ENCODE results near the gene PTGDS.

Gene PTGDS

DNA sequence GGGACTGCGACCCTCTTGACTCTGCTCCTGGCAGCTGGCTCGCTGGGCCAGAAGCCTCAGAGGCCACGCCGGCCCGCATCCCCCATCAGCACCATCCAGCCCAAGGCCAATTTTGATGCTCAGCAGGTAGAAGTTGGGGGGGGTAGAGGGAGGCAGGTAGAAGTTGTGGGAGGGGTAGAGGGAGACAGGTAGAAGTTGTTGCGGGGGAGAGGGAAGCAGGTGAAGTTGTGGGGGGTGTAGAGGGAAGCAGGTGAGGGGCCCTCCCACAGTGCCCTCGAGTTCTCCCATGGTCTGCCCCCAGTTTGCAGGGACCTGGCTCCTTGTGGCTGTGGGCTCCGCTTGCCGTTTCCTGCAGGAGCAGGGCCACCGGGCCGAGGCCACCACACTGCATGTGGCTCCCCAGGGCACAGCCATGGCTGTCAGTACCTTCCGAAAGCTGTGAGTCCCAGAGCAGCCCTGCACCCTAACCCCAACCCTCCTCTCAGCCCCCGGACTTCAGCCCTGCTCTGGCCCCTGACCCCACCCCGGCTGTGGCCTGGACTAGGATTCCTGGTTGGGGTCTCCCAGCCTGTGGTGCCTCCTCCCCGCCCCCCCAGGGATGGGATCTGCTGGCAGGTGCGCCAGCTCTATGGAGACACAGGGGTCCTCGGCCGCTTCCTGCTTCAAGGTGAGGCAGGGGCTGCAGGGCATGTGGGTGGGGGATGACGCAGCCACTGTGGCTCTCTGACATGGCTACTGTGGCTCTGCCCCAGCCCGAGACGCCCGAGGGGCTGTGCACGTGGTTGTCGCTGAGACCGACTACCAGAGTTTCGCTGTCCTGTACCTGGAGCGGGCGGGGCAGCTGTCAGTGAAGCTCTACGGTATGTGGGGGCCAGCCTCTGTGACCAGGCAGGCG is 31.7 kb upstream of the PTGDS start:
- DNase-seq: no peak

DNA sequence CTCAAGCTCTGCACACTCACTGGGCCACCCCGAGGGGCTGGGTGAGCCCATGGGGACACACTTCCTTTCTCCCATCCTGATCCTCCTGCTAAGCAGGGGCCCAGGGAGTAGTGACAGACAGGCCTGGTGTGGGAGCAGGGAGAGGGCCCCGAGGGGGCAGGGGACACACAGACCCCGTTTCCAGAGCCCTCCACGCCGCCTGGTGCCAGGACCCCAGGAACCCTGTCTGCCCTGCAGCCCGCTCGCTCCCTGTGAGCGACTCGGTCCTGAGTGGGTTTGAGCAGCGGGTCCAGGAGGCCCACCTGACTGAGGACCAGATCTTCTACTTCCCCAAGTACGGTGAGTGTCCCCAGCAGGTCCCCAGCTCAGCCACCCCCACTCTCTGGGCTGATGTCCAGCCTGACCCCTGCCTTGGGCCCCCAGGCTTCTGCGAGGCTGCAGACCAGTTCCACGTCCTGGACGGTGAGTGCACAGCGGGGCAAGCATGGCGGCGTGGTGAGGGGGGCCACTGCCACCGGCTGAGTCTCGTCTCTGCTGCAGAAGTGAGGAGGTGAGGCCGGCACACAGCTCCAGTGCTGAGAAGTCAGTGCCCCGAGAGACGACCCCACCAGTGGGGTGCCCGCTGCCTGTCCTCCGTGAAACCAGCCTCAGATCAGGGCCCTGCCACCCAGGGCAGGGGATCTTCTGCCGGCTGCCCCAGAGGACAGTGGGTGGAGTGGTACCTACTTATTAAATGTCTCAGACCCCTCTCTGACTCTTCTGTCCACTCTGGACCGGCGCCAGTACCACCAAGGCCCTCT is 30.9 kb upstream of the PTGDS start:
- peak in 1 of 51 donors; percentile 35 for DNase-seq

GRCh38 chr9:136947028-136947891 is 30.0 kb upstream of the PTGDS start:
- DNase-seq: peak in 12 of 51 donors; percentile 19 to 62 (median 40)

- peak in 40 of 51 donors; percentile 23 to 82 (median 57) for DNase-seq
Observed at GRCh38 chr9:136947955-136948510, 29.3 kb upstream of the PTGDS start.

- DNase-seq: no peak
Observed at GRCh38 chr9:136949239-136949816, 28.0 kb upstream of the PTGDS start.

DNA sequence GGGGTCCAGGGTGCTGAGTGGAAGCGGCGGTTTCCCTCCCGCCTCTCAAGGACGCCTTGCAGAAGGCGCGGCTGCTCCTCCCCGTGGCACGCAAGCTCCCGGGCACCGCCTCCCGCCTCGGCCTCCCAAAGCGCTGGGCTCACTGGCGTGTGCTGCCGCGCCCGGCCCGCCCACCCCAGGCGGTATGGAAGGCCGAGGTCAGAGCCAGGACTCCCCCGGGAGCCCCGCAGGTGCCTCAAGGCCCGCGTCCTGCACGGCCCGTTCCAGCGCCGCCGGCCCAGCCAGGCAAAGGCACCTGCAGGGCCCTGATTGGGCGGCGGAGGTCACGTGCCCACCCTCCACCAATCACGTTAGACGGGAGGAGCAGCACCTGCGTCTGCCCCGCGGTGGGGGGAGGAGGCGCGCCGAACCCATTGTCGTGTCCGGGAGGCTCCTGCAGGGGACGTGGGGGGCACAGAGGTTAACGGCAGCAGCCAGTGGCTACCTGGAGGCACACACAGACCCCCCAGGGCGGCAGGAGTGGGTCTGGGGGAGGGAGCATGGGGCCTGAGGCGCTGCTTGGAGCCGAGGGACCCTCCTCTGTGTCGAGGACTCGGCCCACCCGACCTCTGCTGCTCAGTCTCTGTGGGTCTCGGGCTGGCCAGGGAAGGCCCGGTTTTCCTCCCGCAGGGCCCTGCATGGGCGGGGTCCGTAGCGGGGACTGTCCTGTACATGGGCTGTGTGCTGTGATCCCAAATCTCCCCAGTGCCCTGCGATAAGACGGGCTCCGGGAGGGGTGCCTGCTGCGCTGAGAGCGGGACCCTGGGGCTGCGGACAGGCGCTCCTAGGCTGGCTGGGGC is 27.3 kb upstream of the PTGDS start:
- peak; percentile 73 to 98 (median 94) for DNase-seq

- DNase-seq: peak in 2 of 51 donors; percentile 21 to 66
Observed at GRCh38 chr9:136950656-136951276, 26.5 kb upstream of the PTGDS start.

- no peak for DNase-seq
Observed at GRCh38 chr9:136951541-136952320, 25.6 kb upstream of the PTGDS start, which contains the start of gene LCN12. Gene LCN12 (plus strand): TSS chr9:136952273. CDS start chr9:136952328, 55 bp downstream.

GRCh38 chr9:136952321-136952850 is 24.9 kb upstream of the PTGDS start:
- peak in 27 of 51 donors; percentile 34 to 83 (median 59) for DNase-seq

GRCh38 chr9:136952876-136953770 is 24.2 kb upstream of the PTGDS start:
- DNase-seq: no peak

- DNase-seq: no peak
Observed at GRCh38 chr9:136953771-136954269, 23.5 kb upstream of the PTGDS start.

DNA sequence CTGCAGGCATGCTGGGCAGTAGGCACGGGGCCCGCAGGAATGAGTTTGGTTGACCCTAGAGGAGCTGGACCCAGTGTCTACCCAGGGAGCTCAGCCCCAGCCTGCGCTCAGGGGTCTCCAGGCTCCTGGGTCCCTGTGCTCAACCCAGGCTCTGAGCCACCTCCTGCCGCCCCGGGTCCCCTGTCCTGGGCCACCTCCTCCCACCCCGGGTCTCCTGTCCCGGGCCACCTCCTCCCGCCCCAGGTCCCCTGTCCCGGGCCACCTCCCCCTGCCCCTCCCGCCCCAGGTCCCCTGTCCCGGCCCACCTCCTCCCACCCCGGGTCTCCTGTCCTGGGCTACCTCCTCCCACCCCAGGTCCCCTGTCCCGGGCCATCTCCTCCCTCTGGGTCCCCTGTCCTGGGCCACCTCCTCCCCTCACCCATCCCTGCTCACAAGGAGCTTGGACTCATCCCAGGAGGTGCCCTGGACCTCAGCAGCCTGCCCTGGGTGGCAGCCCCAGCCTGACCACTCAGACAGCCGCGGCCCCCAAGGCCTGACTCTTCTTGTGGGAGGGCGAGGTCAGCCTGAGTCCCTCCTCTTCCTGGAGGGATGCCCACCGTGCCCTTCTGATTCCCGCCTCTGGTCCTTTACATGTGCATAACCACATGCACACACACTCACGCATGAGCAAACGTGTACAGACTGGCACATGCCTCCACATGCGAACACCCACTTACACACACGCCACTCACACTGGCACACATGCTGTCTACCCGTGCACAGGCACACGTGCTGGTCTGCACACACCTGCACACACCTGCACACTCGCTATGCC is 22.8 kb upstream of the PTGDS start:
- no peak for DNase-seq

DNA sequence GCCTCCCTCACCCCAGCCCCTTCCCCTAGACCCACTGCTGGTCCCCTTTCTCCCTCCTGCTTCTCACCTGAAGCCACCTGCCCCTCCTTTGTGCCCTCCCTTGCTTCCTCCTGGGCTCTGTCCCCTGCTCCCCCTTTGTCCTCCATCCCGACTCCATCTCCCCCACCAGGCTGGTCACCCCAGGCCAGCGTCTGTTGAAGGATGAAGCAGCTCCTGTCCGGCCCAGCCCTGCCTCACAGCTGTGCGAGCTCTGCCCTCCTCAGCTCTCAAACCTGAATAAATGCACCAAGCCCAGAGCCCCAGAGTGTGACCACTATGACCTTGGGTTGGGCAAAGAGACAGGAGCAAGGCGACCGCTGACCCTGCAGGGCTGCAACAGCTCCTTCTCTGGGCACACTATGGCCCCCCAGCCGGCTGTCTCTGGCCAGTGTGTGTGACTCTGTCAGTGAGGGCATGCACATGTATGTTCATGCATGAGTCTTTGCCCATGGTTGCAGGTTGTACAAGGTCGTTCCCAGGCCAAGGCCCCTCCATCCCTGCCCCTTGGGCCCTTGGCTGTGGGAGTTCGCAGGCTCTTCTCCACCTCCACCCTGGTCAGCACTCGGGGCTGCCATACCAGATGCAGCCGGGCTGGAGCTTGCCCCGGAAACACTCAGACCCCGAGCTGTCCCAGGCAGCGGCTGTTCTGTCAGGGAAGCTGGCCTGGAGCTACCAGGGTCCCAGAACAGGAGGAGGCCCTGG is 21.9 kb upstream of the PTGDS start:
- no peak for DNase-seq

- DNase-seq: no peak
Observed at GRCh38 chr9:136955943-136956335, 21.4 kb upstream of the PTGDS start.

- DNase-seq: no peak
Observed at GRCh38 chr9:136956604-136957003, 20.7 kb upstream of the PTGDS start.

Data from hypothalamus (tissue), 51 donors.